GM12878 (cell line): ENCODE measurements around the gene OTULIN. TPM values are rescaled to one million over a fixed set of nuclear protein-coding genes. Genes with fewer than 3 reads are reported as not detected.

Experiments used
- ATF7 ChIP-seq: fragments of 450-650 bp; IDR thresholded peaks from 2 replicates; pipeline ENCODE4 v1.6.1; 2016; ENCODE audit warnings: low read depth, mild to moderate bottlenecking
- CBX3 ChIP-seq: fragments of 200-600 bp; sonication (generic); IDR thresholded peaks from 2 replicates; pipeline ENCODE4 v1.6.1; 2016; ENCODE audit warnings: low read depth, borderline replicate concordance
- CEBPZ ChIP-seq: fragments of 150-350 bp; IDR thresholded peaks from 2 replicates; pipeline ENCODE4 v1.6.1; 2016; ENCODE audit warnings: low read depth, low read length
- HDAC2 ChIP-seq: fragments of 200-600 bp; sonication (generic); IDR thresholded peaks from 2 replicates; pipeline ENCODE4 v1.6.1; 2017
- HDGF ChIP-seq: fragments of 450-650 bp; IDR thresholded peaks from 2 replicates; pipeline ENCODE4 v1.6.1; 2016; ENCODE audit warnings: antibody characterized with exemption
- JUNB ChIP-seq: IDR thresholded peaks from 2 replicates; pipeline ENCODE4 v1.6.1; 2016; ENCODE audit warnings: antibody characterized with exemption, mild to moderate bottlenecking
- ZNF687 ChIP-seq: fragments of 450-650 bp; IDR thresholded peaks from 2 replicates; pipeline ENCODE4 v1.6.1; 2017; ENCODE audit warnings: mild to moderate bottlenecking, moderate library complexity
- polyA plus RNA-seq, 11 experiments: library from polyadenylated mRNA; depleted of rRNA in 4 of 11; unstranded in 6 of 11; stranded (reverse) in 5 of 11; fragments of >200 nt; fragmentation: Nextera tagmentation in 4 of 11; fragmentation: Illumina TruSeq in 1 of 11; extraction: Ambion mirVana in 4 of 11; extraction: Trizol in 1 of 11; gene quantifications; 1 replicate in 1 of 11; 2 replicates in 10 of 11; pipeline versions ENCODE4 v1.2.1 to v1.2.3, GENCODE V29; 2011 to 2016; ENCODE audit warnings: inconsistent platforms in 2 of 11, missing spikeins in 2 of 11, low read depth in 1 of 11
- total RNA-seq, 4 experiments: library from RNA; depleted of rRNA in 3 of 4; stranded (reverse); fragments of >200 nt in 3 of 4; fragmentation: Illumina TruSeq in 1 of 4; extraction: Trizol in 1 of 4; gene quantifications; 2 replicates each; pipeline versions ENCODE4 v1.2.1 to v1.2.3, GENCODE V29; 2013 to 2021

The OTULIN gene
- total and polyA plus RNA-seq, 10 of the 15 experiments (the other 5 are each of a cell fraction or from before 2014, with no cell fraction given) = 6.6 to 70.5 (median 28.7) TPM

- TF ChIP-seq CEBPZ (no peak), JUNB (no peak), HDAC2 (no peak), ATF7 (no peak), HDGF (no peak), CBX3 (no peak), ZNF687 (no peak)
Observed at GRCh38 chr5:14640765-14641164, 23.8 kb upstream of the OTULIN start (continued).
